Mesenchymal stem cell (in vitro differentiated cells and primary cell): ENCODE measurements around the gene ACSF3.

ENCODE experiments used
- DNase-seq: peaks from one replicate; pipeline ENCODE4 v3.0.0-alpha.2; 2013
- H2AFZ ChIP-seq: one replicate; pipeline ENCODE4 v1.6.1; 2013; ENCODE audit warnings: low read depth, mild to moderate bottlenecking, control low read depth, inconsistent platforms, low read length, moderate library complexity
- H2AK5ac ChIP-seq: 2 replicates; pipeline ENCODE4 v1.6.1; 2013; ENCODE audit warnings: low read length, moderate library complexity, mild to moderate bottlenecking, inconsistent platforms; ENCODE audit not compliant: severe bottlenecking
- H2BK120ac ChIP-seq: one replicate; pipeline ENCODE4 v1.6.1; 2013; ENCODE audit warnings: low read depth, mild to moderate bottlenecking, inconsistent platforms, low read length, moderate library complexity
- H2BK12ac ChIP-seq, 2 experiments: one replicate each; pipeline ENCODE4 v1.6.1; 2013; ENCODE audit warnings: inconsistent platforms in 2 of 2, low read length in 2 of 2, mild to moderate bottlenecking in 2 of 2, moderate library complexity in 2 of 2, control low read depth in 1 of 2
- H2BK15ac ChIP-seq: one replicate; pipeline ENCODE4 v1.6.1; 2013; ENCODE audit warnings: mild to moderate bottlenecking, low read depth, inconsistent platforms; ENCODE audit not compliant: poor library complexity, severe bottlenecking
- H2BK5ac ChIP-seq: 2 replicates; pipeline ENCODE4 v1.6.1; 2013; ENCODE audit warnings: low read depth, mild to moderate bottlenecking, low read length, control low read depth, inconsistent platforms; ENCODE audit not compliant: poor library complexity, severe bottlenecking
- H3K14ac ChIP-seq, 2 experiments: one replicate each; pipeline ENCODE4 v1.6.1; 2013; ENCODE audit warnings: inconsistent platforms in 2 of 2, low read length in 2 of 2, control low read depth in 1 of 2, mild to moderate bottlenecking in 1 of 2, moderate library complexity in 1 of 2
- H3K18ac ChIP-seq, 2 experiments: one replicate each; pipeline ENCODE4 v1.6.1; 2013; ENCODE audit warnings: inconsistent platforms in 2 of 2, low read length in 2 of 2, control low read depth in 1 of 2, low read depth in 1 of 2, mild to moderate bottlenecking in 1 of 2
- H3K23ac ChIP-seq, 2 experiments: one replicate each; pipeline ENCODE4 v1.6.1; 2013; ENCODE audit warnings: inconsistent platforms in 2 of 2, low read length in 2 of 2, mild to moderate bottlenecking in 2 of 2, moderate library complexity in 2 of 2, control low read depth in 1 of 2
- H3K27ac ChIP-seq: 2 replicates; pipeline ENCODE4 v1.5.1; 2013; ENCODE audit warnings: mild to moderate bottlenecking, moderate library complexity, low read length, control low read depth, inconsistent platforms; ENCODE audit not compliant: poor library complexity, severe bottlenecking
- H3K27me3 ChIP-seq, 2 experiments: 2 replicates each; pipeline versions ENCODE4 v1.6.1 to v1.7.0; 2013; ENCODE audit warnings: low read length in 2 of 2, mild to moderate bottlenecking in 2 of 2, moderate library complexity in 2 of 2, control low read depth in 1 of 2, inconsistent platforms in 1 of 2; ENCODE audit not compliant: control insufficient read depth in 1 of 2, insufficient read depth in 1 of 2
- H3K36me3 ChIP-seq, 2 experiments: 2 replicates each; pipeline versions ENCODE4 v1.6.1 to v1.7.0; 2013; ENCODE audit warnings: low read length in 2 of 2, control low read depth in 1 of 2, inconsistent platforms in 1 of 2, low read depth in 1 of 2, mild to moderate bottlenecking in 1 of 2; ENCODE audit not compliant: insufficient read depth in 2 of 2, control insufficient read depth in 1 of 2
- H3K4ac ChIP-seq, 2 experiments: one replicate each; pipeline ENCODE4 v1.6.1; 2013; ENCODE audit warnings: inconsistent platforms in 2 of 2, low read length in 2 of 2, mild to moderate bottlenecking in 2 of 2, moderate library complexity in 2 of 2, control low read depth in 1 of 2, low read depth in 1 of 2
- H3K4me1 ChIP-seq: 2 replicates; pipeline ENCODE4 v1.6.1; 2013; ENCODE audit warnings: low read depth, low read length, control low read depth; ENCODE audit not compliant: control insufficient read depth, insufficient read depth
- H3K4me2 ChIP-seq: 2 replicates; pipeline ENCODE4 v1.6.1; 2013; ENCODE audit warnings: low read length, mild to moderate bottlenecking, inconsistent platforms; ENCODE audit not compliant: poor library complexity, severe bottlenecking
- H3K4me3 ChIP-seq, 2 experiments: 2 replicates each; pipeline versions ENCODE4 v1.5.1 to v1.7.0; 2013; ENCODE audit warnings: low read length in 2 of 2, mild to moderate bottlenecking in 2 of 2, control low read depth in 1 of 2, low read depth in 1 of 2; ENCODE audit not compliant: insufficient read depth in 1 of 2
- H3K79me1 ChIP-seq: replicated peaks from 2 replicates; pipeline ENCODE4 v1.6.1; 2013; ENCODE audit warnings: mild to moderate bottlenecking, control low read depth, low read length, inconsistent platforms; ENCODE audit not compliant: poor library complexity, severe bottlenecking
- H3K9ac ChIP-seq: 2 replicates; pipeline ENCODE4 v1.7.0; 2013; ENCODE audit warnings: mild to moderate bottlenecking, low read length, moderate library complexity
- H3K9me3 ChIP-seq: 2 replicates; pipeline ENCODE4 v1.7.0; 2013; ENCODE audit warnings: mild to moderate bottlenecking, low read length; ENCODE audit not compliant: control insufficient read depth
- H4K8ac ChIP-seq: one replicate; pipeline ENCODE4 v1.6.1; 2013; ENCODE audit warnings: inconsistent platforms, mild to moderate bottlenecking, low read length, moderate library complexity
- H4K91ac ChIP-seq: one replicate; pipeline ENCODE4 v1.6.1; 2013; ENCODE audit warnings: mild to moderate bottlenecking, low read length, inconsistent platforms
- WGBS: methylation state at CpG from one replicate; pipeline ENCODE4 v1.1.7; 2013; ENCODE audit warnings: mixed read lengths; 5-methylcytosine and 5-hydroxymethylcytosine counted together

The ACSF3 gene

DNA sequence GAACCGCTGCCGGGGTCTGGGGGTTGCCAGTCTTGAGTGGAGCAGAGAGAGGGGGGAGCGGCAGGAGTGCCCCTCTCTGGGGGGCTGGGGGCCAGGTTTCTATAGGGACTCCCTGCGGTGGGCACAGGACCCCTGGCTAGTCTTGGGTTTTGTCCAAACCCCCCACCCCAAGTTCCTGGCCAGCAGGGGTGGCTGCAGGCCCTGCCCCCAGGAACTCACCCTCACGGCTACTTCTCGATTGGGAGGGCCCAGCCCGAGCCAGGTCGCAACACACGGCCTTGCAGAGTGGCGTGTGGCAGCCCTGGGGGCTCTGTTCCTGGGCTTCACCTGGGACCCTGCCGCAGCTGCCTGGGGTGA lies 78.5 kb downstream of the ACSF3 start:
- H3K23ac ChIP-seq: no peak overlapping the region
- no peak overlapping the region for H2AFZ ChIP-seq
- H2BK120ac ChIP-seq: no peak overlapping the region
- H3K27ac ChIP-seq: no peak overlapping the region
- 88% methylated on average over 8 of the region's 11 CpGs for WGBS
- H3K4me1 ChIP-seq: peaks cover 28% of the 10 kb centered on the region
- no peak overlapping the region for H3K9ac ChIP-seq
- H3K36me3 ChIP-seq: no peaks in the 10 kb centered on the region
- H3K79me1 ChIP-seq: no peaks in the 10 kb centered on the region
- peaks cover 27 to 78% of the 10 kb centered on the region in 2 experiments for H3K27me3 ChIP-seq
- H3K4ac ChIP-seq: no peak overlapping the region
- no peak overlapping the region for H2BK15ac ChIP-seq
- H2BK5ac ChIP-seq: no peak overlapping the region
- no peak overlapping the region for H3K18ac ChIP-seq
- H2AK5ac ChIP-seq: no peak overlapping the region
- no peak overlapping the region for H3K14ac ChIP-seq
- no peak for DNase-seq
- no peak overlapping the region for H4K8ac ChIP-seq
- H3K4me3 ChIP-seq: no peak overlapping the region
- H3K9me3 ChIP-seq: no peaks in the 10 kb centered on the region
- no peak overlapping the region for H2BK12ac ChIP-seq
- H3K4me2 ChIP-seq: no peak overlapping the region
- H4K91ac ChIP-seq: no peak overlapping the region

DNA sequence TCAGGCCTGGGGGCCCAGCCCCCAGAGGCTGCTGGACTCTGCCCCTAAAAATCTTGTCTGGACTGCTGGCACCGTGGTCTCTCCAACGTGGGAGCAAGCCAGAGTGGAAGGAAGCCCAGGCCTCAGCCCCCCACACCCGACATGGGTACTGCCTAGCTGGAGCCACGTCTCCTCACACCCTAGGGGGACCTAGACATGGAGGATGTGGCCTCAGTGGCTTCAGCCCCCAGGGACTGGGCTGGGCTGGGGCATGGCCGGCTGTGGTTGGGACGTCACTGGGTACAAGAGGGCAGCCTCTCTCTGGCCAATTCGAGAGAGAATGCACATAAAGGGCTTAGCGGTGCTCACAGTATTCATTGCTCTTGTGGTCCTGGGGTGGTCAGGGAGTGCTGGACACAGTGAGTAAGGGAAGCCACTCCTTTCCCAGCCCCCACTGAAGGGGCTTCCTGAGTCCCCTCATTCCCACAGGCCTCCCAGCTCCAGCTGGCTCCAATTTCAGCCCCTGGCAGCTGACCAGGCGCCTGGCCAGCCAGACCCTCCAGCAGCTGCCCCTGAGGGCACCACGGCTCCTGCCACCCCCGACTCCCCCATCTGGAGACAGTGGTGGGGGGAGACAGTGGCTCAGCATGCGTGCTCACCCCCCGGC lies 79.0 kb downstream of the ACSF3 start:
- Histone ChIP-seq H3K27ac (no peak overlapping the region), H4K91ac (no peak overlapping the region), H3K27me3 (peaks cover 27 to 81% of the 10 kb centered on the region in 2 experiments), H3K18ac (no peak overlapping the region), H3K9ac (no peak overlapping the region), H2BK5ac (no peak overlapping the region), H2AFZ (no peak overlapping the region), H2BK15ac (no peak overlapping the region), H3K79me1 (no peaks in the 10 kb centered on the region), H3K4me2 (no peak overlapping the region), H3K4ac (no peak overlapping the region), H3K4me3 (no peak overlapping the region), H2BK120ac (no peak overlapping the region), H4K8ac (no peak overlapping the region), H2AK5ac (no peak overlapping the region), H3K4me1 (peaks cover 24% of the 10 kb centered on the region), H3K9me3 (no peaks in the 10 kb centered on the region), H3K23ac (no peak overlapping the region), H3K36me3 (no peaks in the 10 kb centered on the region), H3K14ac (no peak overlapping the region), H2BK12ac (no peak overlapping the region)
- 79% methylated on average over 13 of the region's 13 CpGs for WGBS
- DNase-seq: no peak

DNA sequence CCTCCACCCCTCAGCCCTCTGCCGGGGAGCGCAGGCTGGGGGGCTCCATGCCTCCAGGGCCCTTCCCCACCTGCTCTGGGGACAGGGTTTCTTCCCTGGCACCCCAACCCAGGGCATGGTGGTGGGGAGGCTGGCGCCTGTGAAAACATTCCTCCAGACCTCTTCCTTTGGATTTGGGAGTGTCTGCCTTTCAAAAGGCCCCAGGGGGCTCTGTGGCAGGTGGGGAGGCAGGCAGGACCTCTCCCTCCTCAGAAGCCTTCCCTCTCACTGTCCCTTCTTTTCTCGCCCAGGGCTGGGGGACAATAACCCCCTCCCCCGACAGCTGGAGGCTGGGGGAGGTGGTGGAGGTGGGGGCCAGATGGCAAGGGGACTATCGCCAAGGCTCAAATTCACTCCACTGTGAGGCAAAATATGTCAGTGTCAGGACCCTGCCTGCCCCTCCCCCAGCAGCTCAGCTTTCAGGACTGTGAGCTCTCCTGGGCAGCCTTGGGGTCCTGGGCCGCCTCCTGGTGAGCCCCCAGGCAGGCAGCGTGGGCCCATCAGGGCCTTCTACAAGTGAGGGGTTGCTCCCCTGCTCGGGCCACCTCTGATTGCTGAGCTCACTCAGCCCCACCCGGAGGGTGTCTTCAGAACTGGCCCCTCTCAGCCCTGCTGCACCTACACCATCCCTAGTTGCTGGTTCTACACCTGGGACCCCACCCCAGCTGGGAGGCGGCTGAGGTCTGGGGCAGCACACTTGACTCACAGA lies 79.7 kb downstream of the ACSF3 start:
- H3K4me3 ChIP-seq: no peak overlapping the region
- 70% methylated on average over 8 of the region's 11 CpGs for WGBS
- no peak overlapping the region for H2BK12ac ChIP-seq
- H3K18ac ChIP-seq: no peak overlapping the region
- no peak overlapping the region for H2AFZ ChIP-seq
- no peak overlapping the region for H4K8ac ChIP-seq
- peaks cover 23% of the 10 kb centered on the region for H3K4me1 ChIP-seq
- H2BK5ac ChIP-seq: no peak overlapping the region
- no peak overlapping the region for H3K14ac ChIP-seq
- peaks cover 27 to 83% of the 10 kb centered on the region in 2 experiments for H3K27me3 ChIP-seq
- no peak overlapping the region for H3K4me2 ChIP-seq
- no peak overlapping the region for H3K4ac ChIP-seq
- no peak overlapping the region for H3K27ac ChIP-seq
- H3K79me1 ChIP-seq: no peaks in the 10 kb centered on the region
- H4K91ac ChIP-seq: no peak overlapping the region
- H3K9me3 ChIP-seq: no peaks in the 10 kb centered on the region
- no peak overlapping the region for H2BK120ac ChIP-seq
- no peak overlapping the region for H3K23ac ChIP-seq
- H3K9ac ChIP-seq: no peak overlapping the region
- no peak overlapping the region for H2AK5ac ChIP-seq
- no peak overlapping the region for H2BK15ac ChIP-seq
- no peak for DNase-seq
- H3K36me3 ChIP-seq: no peaks in the 10 kb centered on the region

DNA sequence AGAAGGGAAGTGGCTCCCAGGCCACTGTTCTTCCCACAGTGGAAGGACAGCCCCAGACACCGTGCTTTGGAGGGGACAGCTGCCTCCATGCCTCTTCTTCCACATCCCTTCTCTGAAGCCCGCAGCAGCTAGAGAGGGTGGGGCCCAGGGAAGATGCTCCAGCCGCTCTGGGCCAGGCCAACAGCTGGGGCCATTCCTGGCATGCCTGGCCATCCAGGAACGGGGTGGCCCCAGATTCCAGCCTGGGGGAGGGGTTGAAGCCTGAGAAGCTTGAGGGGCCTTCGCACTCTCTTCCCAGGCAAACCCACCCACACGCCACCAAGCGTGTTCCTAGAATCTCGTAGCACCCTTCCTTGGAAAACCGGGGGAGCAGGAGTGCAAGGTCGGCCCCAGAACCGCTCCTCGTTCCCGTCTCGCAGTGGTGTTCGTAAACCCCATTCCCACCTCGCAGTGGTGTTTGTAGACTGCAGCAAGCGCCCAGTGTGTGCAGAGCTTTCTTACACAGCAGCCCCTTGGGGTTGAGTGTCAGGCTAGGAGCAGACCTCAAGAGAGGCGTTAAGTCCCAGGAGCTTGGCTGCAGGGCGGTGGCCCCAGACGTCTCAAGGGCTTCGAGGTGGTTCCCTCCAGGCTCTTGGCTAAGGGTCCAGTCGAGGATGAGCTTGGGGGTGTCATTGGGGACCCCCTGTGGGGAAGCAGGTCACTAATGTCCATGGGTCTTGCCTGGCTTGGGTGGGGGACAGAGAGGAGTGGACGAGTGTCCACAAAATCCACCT lies 80.6 kb downstream of the ACSF3 start:
- DNase-seq: no peak
- H3K27me3 ChIP-seq: peaks cover 27 to 80% of the 10 kb centered on the region in 2 experiments
- no peak overlapping the region for H4K8ac ChIP-seq
- no peak overlapping the region for H2AFZ ChIP-seq
- no peaks in the 10 kb centered on the region for H3K79me1 ChIP-seq
- H2BK5ac ChIP-seq: no peak overlapping the region
- no peak overlapping the region for H3K23ac ChIP-seq
- H4K91ac ChIP-seq: no peak overlapping the region
- H3K9me3 ChIP-seq: no peaks in the 10 kb centered on the region
- H3K4me3 ChIP-seq: no peak overlapping the region
- no peak overlapping the region for H2AK5ac ChIP-seq
- H2BK120ac ChIP-seq: no peak overlapping the region
- no peak overlapping the region for H3K14ac ChIP-seq
- 78% methylated on average over 23 of the region's 23 CpGs for WGBS
- no peak overlapping the region for H3K18ac ChIP-seq
- no peak overlapping the region for H3K27ac ChIP-seq
- no peak overlapping the region for H2BK12ac ChIP-seq
- no peak overlapping the region for H3K4ac ChIP-seq
- no peak overlapping the region for H3K4me2 ChIP-seq
- no peak overlapping the region for H3K9ac ChIP-seq
- H3K36me3 ChIP-seq: no peaks in the 10 kb centered on the region
- H3K4me1 ChIP-seq: peaks cover 23% of the 10 kb centered on the region
- no peak overlapping the region for H2BK15ac ChIP-seq
